IMR-90 (cell line): ENCODE results near the gene PSMD8. TPM values are rescaled to one million over a fixed set of nuclear protein-coding genes. Genes with fewer than 3 reads are reported as not detected.

Experiments used
- ATAC-seq: fragments of 200-7000 bp; cut with Tn5 transposase; 2 replicates; pipeline ENCODE4 v1.9.1; 2020; ENCODE audit warnings: low read depth, mild to moderate bottlenecking, moderate library complexity
- BruUV-seq: library from RNA; stranded (reverse); fragments of 400-500 nt; replicated peaks from 2 replicates; lab custom pipeline; 2021; lab: Mats Ljungman, UMichigan
- CTCF ChIA-PET: fragments of 300-600 bp; formaldehyde crosslinking; extraction: SDS; loops from one replicate; lab custom pipeline; 2021; ENCODE audit warnings: antibody characterized with exemption; lab: Yijun Ruan, JAX
- POLR2A ChIA-PET: fragments of 300-600 bp; sonication (Branson Sonifier 250); formaldehyde crosslinking; loops from one replicate; lab custom pipeline; 2022; ENCODE audit warnings: antibody characterized with exemption; ENCODE audit not compliant: unreplicated experiment; lab: Charles Lee
- DNase-seq: peaks from one replicate; pipeline ENCODE4 v3.0.0; 2013
- H2AFZ ChIP-seq: replicated peaks from 2 replicates; pipeline ENCODE3; 2013; ENCODE audit warnings: low read length, mild to moderate bottlenecking; ENCODE audit not compliant: poor library complexity
- H2AK5ac ChIP-seq: 2 replicates; pipeline ENCODE4 v1.6.1; 2013; ENCODE audit warnings: low read depth, low read length, inconsistent platforms
- H2AK9ac ChIP-seq: replicated peaks from 2 replicates; pipeline ENCODE3; 2013; ENCODE audit warnings: mild to moderate bottlenecking, low read depth, low read length, moderate library complexity; ENCODE audit not compliant: poor library complexity
- H2BK120ac ChIP-seq: 2 replicates; pipeline ENCODE4 v1.6.1; 2013; ENCODE audit warnings: low read depth, low read length, inconsistent platforms
- H2BK15ac ChIP-seq: 3 replicates; pipeline ENCODE4 v1.6.1; 2013; ENCODE audit warnings: low read depth, low read length, inconsistent platforms
- H2BK20ac ChIP-seq: 2 replicates; pipeline ENCODE4 v1.6.1; 2013; ENCODE audit warnings: low read depth, mild to moderate bottlenecking, inconsistent platforms, low read length, moderate library complexity
- H2BK5ac ChIP-seq: 2 replicates; pipeline ENCODE4 v1.6.1; 2013; ENCODE audit warnings: mild to moderate bottlenecking, low read depth, low read length, inconsistent platforms; ENCODE audit not compliant: poor library complexity, severe bottlenecking
- H3K14ac ChIP-seq: replicated peaks from 2 replicates; pipeline ENCODE4 v1.6.1; 2013; ENCODE audit warnings: low read depth, low read length, inconsistent platforms
- H3K18ac ChIP-seq: 2 replicates; pipeline ENCODE4 v1.6.1; 2013; ENCODE audit warnings: low read depth, low read length, control low read depth
- H3K23ac ChIP-seq: 2 replicates; pipeline ENCODE4 v1.6.1; 2013; ENCODE audit warnings: low read depth, low read length, inconsistent platforms
- H3K27ac ChIP-seq: 2 replicates; pipeline ENCODE4 v1.5.1; 2013; ENCODE audit warnings: mild to moderate bottlenecking, control low read depth, low read length; ENCODE audit not compliant: insufficient read depth
- H3K27me3 ChIP-seq: 2 replicates; pipeline ENCODE4 v1.6.1; 2013; ENCODE audit warnings: low read length; ENCODE audit not compliant: control insufficient read depth, insufficient read depth
- H3K36me3 ChIP-seq: 2 replicates; pipeline ENCODE4 v1.6.1; 2013; ENCODE audit warnings: low read length, mixed read lengths; ENCODE audit not compliant: control insufficient read depth, insufficient read depth
- H3K4ac ChIP-seq: 2 replicates; pipeline ENCODE4 v1.6.1; 2013; ENCODE audit warnings: low read depth, low read length, inconsistent platforms
- H3K4me1 ChIP-seq: 2 replicates; pipeline ENCODE4 v1.6.1; 2013; ENCODE audit warnings: low read length, mixed read lengths; ENCODE audit not compliant: control insufficient read depth, insufficient read depth
- H3K4me2 ChIP-seq: 2 replicates; pipeline ENCODE4 v1.6.1; 2013; ENCODE audit warnings: low read depth, mild to moderate bottlenecking, control low read depth, low read length, moderate library complexity
- H3K4me3 ChIP-seq: 2 replicates; pipeline ENCODE4 v1.5.1; 2013; ENCODE audit warnings: low read depth, mild to moderate bottlenecking, control low read depth, low read length, moderate library complexity; ENCODE audit not compliant: insufficient read depth
- H3K56ac ChIP-seq: 2 replicates; pipeline ENCODE4 v1.6.1; 2013; ENCODE audit warnings: low read length, inconsistent platforms; ENCODE audit not compliant: insufficient read depth; ENCODE audit errors: extremely low read depth
- H3K79me1 ChIP-seq, 2 experiments: 2 replicates each; pipeline ENCODE4 v1.6.1; 2013; ENCODE audit warnings: low read length in 2 of 2, inconsistent platforms in 1 of 2, low read depth in 1 of 2
- H3K9ac ChIP-seq: 2 replicates; pipeline ENCODE4 v1.6.1; 2013; ENCODE audit warnings: low read depth, low read length, control low read depth
- H3K9me1 ChIP-seq: 2 replicates; pipeline ENCODE4 v1.6.1; 2013; ENCODE audit warnings: low read length, inconsistent platforms; ENCODE audit not compliant: insufficient read depth
- H3K9me3 ChIP-seq: 2 replicates; pipeline ENCODE4 v1.6.1; 2013; ENCODE audit warnings: low read length; ENCODE audit not compliant: control insufficient read depth, insufficient read depth
- H4K20me1 ChIP-seq: 2 replicates; pipeline ENCODE4 v1.6.1; 2013; ENCODE audit warnings: low read length, inconsistent platforms; ENCODE audit not compliant: insufficient read depth
- H4K5ac ChIP-seq: 2 replicates; pipeline ENCODE4 v1.6.1; 2013; ENCODE audit warnings: mild to moderate bottlenecking, low read depth, low read length, control low read depth
- H4K8ac ChIP-seq, 2 experiments: 2 replicates each; pipeline ENCODE4 v1.6.1; 2013; ENCODE audit warnings: low read depth in 2 of 2, low read length in 2 of 2, control low read depth in 1 of 2, inconsistent platforms in 1 of 2
- H4K91ac ChIP-seq: 2 replicates; pipeline ENCODE4 v1.6.1; 2013; ENCODE audit warnings: low read depth, low read length, inconsistent platforms; ENCODE audit not compliant: insufficient read depth
- CEBPB ChIP-seq: IDR thresholded peaks from 2 replicates; pipeline ENCODE4 v1.6.1; 2012; ENCODE audit warnings: low read depth, low read length, improper control_type of control experiment
- MAFK ChIP-seq: IDR thresholded peaks from 2 replicates; pipeline ENCODE4 v1.6.1; 2012; ENCODE audit warnings: low read depth, low read length, improper control_type of control experiment
- MAZ ChIP-seq: IDR thresholded peaks from 2 replicates; pipeline ENCODE4 v1.6.1; 2012; ENCODE audit warnings: low read depth, mild to moderate bottlenecking, low read length, improper control_type of control experiment, moderate library complexity, borderline replicate concordance
- WGBS, 2 experiments: methylation state at CpG; one replicate each; pipeline versions ENCODE4 v1.1.5 to v1.1.7; 2013; ENCODE audit warnings: missing lambda C conversion rate in 2 of 2; ENCODE audit not compliant: insufficient read length in 1 of 2; ENCODE audit errors: extremely low coverage in 2 of 2; 5-methylcytosine and 5-hydroxymethylcytosine counted together
- dilution Hi-C: fragments of 300-500 bp; cut with HindIII; formaldehyde crosslinking; loops from one replicate; pipeline ENCODE4 v1.14.3; 2018; ENCODE audit warnings: low sequenced_read_pairs; ENCODE audit not compliant: unreplicated experiment
- in situ Hi-C: fragments of 300-500 bp; cut with MboI; formaldehyde crosslinking; loops from 3 replicates; pipeline ENCODE4 v1.14.3; 2019; ENCODE audit warnings: low sequenced_read_pairs, inconsistent platforms, mixed read lengths
- intact Hi-C: fragments of 100-400 bp; cut with micrococcal nuclease; formaldehyde crosslinking; loops from 2 replicates; pipeline ENCODE4 v1.10.0; 2022
- polyA plus RNA-seq, 3 experiments: library from polyadenylated mRNA; depleted of rRNA; stranded (reverse); fragments of >200 nt; gene quantifications; 2 replicates each; pipeline ENCODE4 v1.2.3, GENCODE V29; 2012; ENCODE audit warnings: low replicate concordance in 1 of 3
- total RNA-seq: library from RNA; depleted of rRNA; stranded (reverse); fragments of >200 nt; gene quantifications from 2 replicates; pipeline ENCODE4 v1.2.3, GENCODE V29; 2012

Gene PSMD8
- total and polyA plus RNA-seq, 2 of the 4 experiments (the other 2 are of a cell fraction): 475 to 644 TPM

DNA sequence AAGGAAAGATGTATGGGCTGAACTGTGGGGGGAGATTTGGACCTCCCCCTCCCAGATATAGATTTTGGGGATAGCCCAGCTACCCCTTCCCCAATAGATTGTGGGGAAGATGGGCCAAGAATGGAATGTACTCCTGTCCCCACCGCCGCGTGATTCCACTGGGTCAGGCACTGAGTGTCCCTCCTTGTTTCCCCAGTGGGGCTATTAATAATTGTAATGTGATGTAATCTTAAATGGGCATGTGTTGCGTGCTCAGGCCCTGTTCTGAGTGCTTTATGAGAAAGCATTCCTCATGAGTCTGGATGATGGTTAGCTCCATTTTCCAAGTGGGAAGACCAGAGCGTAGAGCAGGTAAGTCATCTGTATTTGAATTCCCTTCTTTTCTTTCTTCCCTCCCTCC, 1.4 kb downstream of the PSMD8 start:
- Histone ChIP-seq H3K79me1 (peaks cover 19 to 55% of the 10 kb centered on the region in 2 experiments; a peak in 3 of 4 replicates), H2AK5ac (peak overlapping the region; percentile 88; the same call in 1 of the 2 replicates), H3K9me3 (no peaks in the 10 kb centered on the region), H4K5ac (no peak overlapping the region), H3K9me1 (peaks cover 19% of the 10 kb centered on the region), H3K18ac (no peak overlapping the region), H3K14ac (peak overlapping the region; percentile 99), H4K91ac (no peak overlapping the region), H2AK9ac (peak overlapping the region; percentile 99), H3K27ac (peak overlapping the region; percentile 86; the same call in 1 of the 2 replicates), H3K4ac (peak overlapping the region; percentile 96; the same call in 1 of the 2 replicates), H3K4me3 (peak overlapping the region; percentile 59), H4K8ac (no peak overlapping the region), H2BK20ac (no peak overlapping the region), H2BK5ac (no peak overlapping the region), H3K4me2 (peak overlapping the region; percentile 84), H3K27me3 (no peaks in the 10 kb centered on the region), H4K20me1 (peaks cover 44% of the 10 kb centered on the region), H3K36me3 (peaks cover 26% of the 10 kb centered on the region), H2BK120ac (no peak overlapping the region), H3K4me1 (peaks cover 12% of the 10 kb centered on the region), H2BK15ac (no peak overlapping the region), H3K23ac (peak overlapping the region; percentile 95; the same call in 1 of the 2 replicates), H3K9ac (peak overlapping the region; percentile 88), H3K56ac (peak overlapping the region; percentile 92; the same call in 1 of the 2 replicates), H2AFZ (no peak overlapping the region)
- 81% methylated on average over 3 of the region's 5 CpGs; no CpG with 5 or more reads in 1 of the 2 experiments for WGBS, 2 experiments
- intact Hi-C loops (loop anchor here (2.0 kb wide), 2 partner anchors 13 to 39 kb away; partner anchors contain the start of genes GGN and SPRED3), in situ Hi-C loops (no loop called here), dilution Hi-C loops (no loop called here)
- CTCF ChIA-PET: interaction anchor here (0.9 to 1.1 kb wide), 3 partner anchors 9 to 132 kb away, joined by 3 to 5 read pairs (median 3); partner anchors contain the start of gene GGN
- BruUV-seq: no TSS peak
- DNase-seq: peak; percentile 20
- ATAC-seq: no peak
- peak; percentile 35; the same call in 1 of the 2 replicates for TF ChIP-seq CEBPB
- TF ChIP-seq MAZ: no peak
- no peak for TF ChIP-seq MAFK
- POLR2A ChIA-PET: interaction anchor here (0.5 to 0.7 kb wide), 3 partner anchors 12 to 23 kb away, joined by 3 read pairs; partner anchors contain the start of gene GGN
